Right atrium auricular region (tissue), 2 donors: ENCODE data around the gene MAGEE2. TPM values are rescaled to one million over a fixed set of nuclear protein-coding genes. Genes with fewer than 3 reads are reported as not detected.

ENCODE experiments used
- DNase-seq: peaks from one replicate; pipeline ENCODE4 v3.0.0-alpha.2; 2019; ENCODE audit warnings: low spot score
- H3K27ac ChIP-seq, 2 donors: fragments of 200-600 bp; sonication (generic); 1 replicate in 1 of 2; 2 replicates in 1 of 2; pipeline ENCODE4 v1.5.1; 2016 to 2019
- H3K27me3 ChIP-seq, 2 donors: fragments of 200-600 bp; sonication (generic); one replicate each; pipeline versions ENCODE4 v1.5.1 to v1.6.0; 2017 to 2019
- H3K36me3 ChIP-seq: fragments of 200-600 bp; sonication (generic); one replicate; pipeline ENCODE4 v1.5.1; 2016
- H3K4me1 ChIP-seq, 2 donors: fragments of 200-600 bp; sonication (generic); one replicate each; pipeline versions ENCODE4 v1.5.1 to v1.6.0; 2017 to 2019
- H3K4me3 ChIP-seq, 2 donors: fragments of 200-600 bp; sonication (generic); 1 replicate in 1 of 2; 2 replicates in 1 of 2; pipeline ENCODE4 v1.5.1; 2017 to 2019; ENCODE audit warnings: mild to moderate bottlenecking in 1 of 2, moderate library complexity in 1 of 2
- H3K9me3 ChIP-seq, 2 donors: fragments of 200-600 bp; sonication (generic); one replicate each; pipeline ENCODE4 v1.5.1; 2019
- total RNA-seq, 2 donors: library from RNA; depleted of rRNA; stranded (reverse); fragments of >200 nt; gene quantifications; one replicate each; pipeline ENCODE4 v1.1.0, GENCODE V29; 2016
- TF ChIP-seq, protein P1 (sequence below), 2 donors: fragments of 200-600 bp; sonication (generic); IDR thresholded peaks; one replicate each; pipeline ENCODE4 v1.5.1; 2019; ENCODE audit warnings: antibody characterized with exemption in 2 of 2

The MAGEE2 gene
- total RNA-seq, 2 donors from 2014 or later: not detected

DNA sequence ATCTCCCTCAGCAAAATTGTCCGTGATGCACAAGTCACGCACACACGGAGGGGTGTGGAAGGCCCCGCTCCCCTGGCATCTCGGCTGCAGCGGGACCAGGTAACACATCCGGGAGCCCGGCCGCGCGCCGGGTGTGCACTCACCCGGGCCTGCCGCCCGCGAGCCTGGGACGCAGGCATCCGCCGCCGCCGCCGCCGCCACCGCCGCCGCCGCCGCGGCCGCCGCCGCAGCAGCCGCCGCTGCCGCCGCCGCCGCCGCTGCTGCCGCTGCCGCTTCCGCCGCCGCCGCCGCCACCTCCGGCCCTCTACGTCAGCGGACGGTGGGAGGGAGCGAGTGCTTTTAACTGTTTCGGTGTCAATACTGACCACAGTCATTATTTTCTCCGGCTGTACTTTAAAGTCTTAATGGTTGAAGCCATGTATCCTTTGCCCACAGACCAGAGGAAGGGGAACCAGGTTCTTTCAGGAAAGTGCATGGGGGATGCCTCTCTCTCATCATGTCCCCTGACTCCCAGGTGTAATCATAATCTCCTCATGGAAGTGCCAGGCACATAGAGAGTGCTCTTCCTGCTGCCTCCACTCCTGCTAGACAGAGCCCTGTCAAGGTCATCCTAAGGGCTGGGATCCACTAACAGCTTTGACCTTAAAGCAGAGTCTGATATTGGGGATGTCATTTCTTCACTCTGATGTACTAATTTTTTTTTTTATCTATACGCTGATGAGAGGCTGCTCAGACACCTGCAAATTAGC, 38.0 kb downstream of the MAGEE2 start:
- no peak for DNase-seq
- Histone ChIP-seq H3K27me3 (no peaks in the 10 kb centered on the region), H3K9me3 (peaks cover 0 to 39% of the 10 kb centered on the region in 2 donors), H3K27ac (peak overlapping the region; percentile 35 to 46), H3K4me1 (no peaks in the 10 kb centered on the region), H3K36me3 (no peaks in the 10 kb centered on the region), H3K4me3 (peak overlapping the region; percentile 48 to 49)
- TF ChIP-seq, protein P1, sequence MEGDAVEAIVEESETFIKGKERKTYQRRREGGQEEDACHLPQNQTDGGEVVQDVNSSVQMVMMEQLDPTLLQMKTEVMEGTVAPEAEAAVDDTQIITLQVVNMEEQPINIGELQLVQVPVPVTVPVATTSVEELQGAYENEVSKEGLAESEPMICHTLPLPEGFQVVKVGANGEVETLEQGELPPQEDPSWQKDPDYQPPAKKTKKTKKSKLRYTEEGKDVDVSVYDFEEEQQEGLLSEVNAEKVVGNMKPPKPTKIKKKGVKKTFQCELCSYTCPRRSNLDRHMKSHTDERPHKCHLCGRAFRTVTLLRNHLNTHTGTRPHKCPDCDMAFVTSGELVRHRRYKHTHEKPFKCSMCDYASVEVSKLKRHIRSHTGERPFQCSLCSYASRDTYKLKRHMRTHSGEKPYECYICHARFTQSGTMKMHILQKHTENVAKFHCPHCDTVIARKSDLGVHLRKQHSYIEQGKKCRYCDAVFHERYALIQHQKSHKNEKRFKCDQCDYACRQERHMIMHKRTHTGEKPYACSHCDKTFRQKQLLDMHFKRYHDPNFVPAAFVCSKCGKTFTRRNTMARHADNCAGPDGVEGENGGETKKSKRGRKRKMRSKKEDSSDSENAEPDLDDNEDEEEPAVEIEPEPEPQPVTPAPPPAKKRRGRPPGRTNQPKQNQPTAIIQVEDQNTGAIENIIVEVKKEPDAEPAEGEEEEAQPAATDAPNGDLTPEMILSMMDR (IDR thresholded peaks at IDR 0.05): no peak
